Prostate gland (tissue), 2 donors: ENCODE results near the gene SUCLG2.

Experiments
- CTCF ChIP-seq, 4 experiments: fragments of 200-600 bp in 2 of 4; fragments of 450-650 bp in 2 of 4; sonication (generic) in 2 of 4; IDR thresholded peaks; 1 replicate in 3 of 4; 2 replicates in 1 of 4; pipeline ENCODE4 v1.5.1; 2016 to 2019; ENCODE audit warnings: antibody characterized with exemption in 4 of 4, mild to moderate bottlenecking in 2 of 4, moderate library complexity in 2 of 4
- POLR2A ChIP-seq: fragments of 450-650 bp; IDR thresholded peaks from one replicate; pipeline ENCODE4 v1.6.1; 2016; ENCODE audit warnings: antibody characterized with exemption, mild to moderate bottlenecking
- POLR2AphosphoS5 ChIP-seq: sonication (generic); formaldehyde crosslinking; IDR thresholded peaks from one replicate; pipeline ENCODE4 v1.6.1; 2017; ENCODE audit warnings: antibody characterized with exemption

DNA sequence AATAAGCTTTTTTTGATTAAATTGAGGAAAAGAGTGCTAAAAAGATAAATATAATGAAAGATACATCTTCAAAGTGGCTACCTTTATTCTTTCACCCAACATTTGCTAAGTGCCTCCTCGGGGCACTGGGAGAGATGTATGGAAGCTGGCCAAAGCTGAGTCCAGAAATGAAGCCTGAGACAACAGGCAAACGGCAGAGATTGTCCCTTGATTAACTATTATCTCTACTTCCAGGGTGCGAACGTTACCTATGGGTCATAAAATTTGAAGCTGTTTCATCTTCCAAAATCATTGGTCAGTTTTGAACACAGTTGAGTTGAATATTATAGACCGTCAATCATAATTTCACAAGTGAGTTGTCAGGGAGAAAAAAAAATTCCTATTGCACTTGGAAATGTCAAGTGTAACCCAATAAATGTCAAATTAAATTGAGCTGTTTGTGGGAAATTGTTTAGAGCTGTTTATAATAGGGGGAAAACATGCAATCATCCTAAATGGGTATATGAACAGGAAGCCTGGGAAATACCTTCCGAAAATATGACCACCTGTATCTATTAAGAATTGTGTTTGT, 73.9 kb downstream of the SUCLG2 start:
- TF ChIP-seq CTCF (IDR thresholded peaks at IDR 0.05) (no peak), POLR2A (no peak), POLR2AphosphoS5 (no peak)
